ENCODE measurements around the gene DYRK3. TPM values are rescaled to one million over a fixed set of nuclear protein-coding genes. Genes with fewer than 3 reads are reported as not detected.

Gene DYRK3
- total and polyA plus RNA-seq, 9 of the 15 experiments (the other 6 are each of a cell fraction or from before 2014, with no cell fraction given): 4.5 to 33.7 (median 25.7) TPM

- WGBS (ENCODE audit: insufficient coverage, low coverage, missing lambda C conversion rate): 86% methylated on average over 5 of the region's 5 CpGs
- ATAC-seq: no peak
- Histone ChIP-seq H3K36me3 (ENCODE audit: control insufficient read depth, insufficient read depth, low read length) (peaks cover 97% of the 10 kb centered on the region), H2AFZ (ENCODE audit: low read depth, low read length) (no peak overlapping the region), H3K4me2 (ENCODE audit: insufficient read depth, low read length) (no peak overlapping the region), H3K9me3 (replicated peaks; ENCODE audit: control insufficient read depth, insufficient read depth, low read depth, low read length) (no peaks in the 10 kb centered on the region), H3K27ac (ENCODE audit: extremely low read depth, low read depth, low read length) (no peak overlapping the region), H3K9ac (ENCODE audit: insufficient read depth in 1 of 2, low read depth in 2 of 2, low read length in 2 of 2) (no peak overlapping the region), H3K4me3 (no peak overlapping the region), H3K79me2 (ENCODE audit: control insufficient read depth, insufficient read depth, low read length) (no peaks in the 10 kb centered on the region), H3K4me1 (replicated peaks in 1 of 2; ENCODE audit: control insufficient read depth in 2 of 2, insufficient read depth in 2 of 2, low read length in 2 of 2) (peaks cover 0 to 14% of the 10 kb centered on the region in 2 experiments; a peak in 2 of 5 replicates), H3K27me3 (ENCODE audit: control insufficient read depth in 2 of 2, insufficient read depth in 2 of 2, low read length in 2 of 2) (no peaks in the 10 kb centered on the region), H3K9me1 (ENCODE audit: control insufficient read depth, insufficient read depth, low read length) (no peaks in the 10 kb centered on the region), H4K20me1 (replicated peaks; ENCODE audit: control insufficient read depth, insufficient read depth, low read length) (no peaks in the 10 kb centered on the region)
- FAIRE-seq: no peak
- DNase-seq (ENCODE audit: extremely low read depth in 1 of 4, low spot score in 3 of 4): no peak
- in situ Hi-C loops (cut with MboI): loop anchor here (25.0 kb wide), 1 partner anchor 429 kb away; no protein-coding TSS in a partner anchor
- intact Hi-C loops (cut with micrococcal nuclease): no loop called here
- BruUV-seq (replicated peaks): no TSS peak
- ChIA-PET CTCF (ENCODE audit: low intra/inter-chr PET ratio) (interaction anchor here (1.2 to 1.6 kb wide), 3 partner anchors 21 to 321 kb away, joined by 3 to 4 read pairs (median 4); partner anchors contain the start of gene EIF2D), POLR2A (interaction anchor here (1.1 kb wide), 1 partner anchor 20 kb away, joined by 4 read pairs; no protein-coding TSS in a partner anchor)
- TF ChIP-seq GTF2F1 (IDR thresholded peaks at IDR 0.05; ENCODE audit: low read depth, low read length) (no peak), SPI1 (IDR thresholded peaks at IDR 0.05; ENCODE audit: borderline replicate concordance, low read depth, low read length) (peak; percentile 41; the same call in 1 of the 2 replicates)
These were observed 44.1 kb upstream of the DYRK3 start for GRCh38 chr1:206591226-206591625.

- no peak overlapping the region for H2AFZ ChIP-seq (ENCODE audit: low read depth, low read length)
- no peaks in the 10 kb centered on the region for H4K20me1 ChIP-seq (replicated peaks; ENCODE audit: control insufficient read depth, insufficient read depth, low read length)
- H3K4me3 ChIP-seq: no peak overlapping the region
- H3K4me1 ChIP-seq (replicated peaks in 1 of 2; ENCODE audit: control insufficient read depth in 2 of 2, insufficient read depth in 2 of 2, low read length in 2 of 2): peaks cover 0 to 14% of the 10 kb centered on the region in 2 experiments; a peak in 2 of 5 replicates
- DNase-seq (ENCODE audit: extremely low read depth in 1 of 4, low spot score in 3 of 4) (no peak), ATAC-seq (no peak), FAIRE-seq (no peak)
- BruUV-seq (replicated peaks): no TSS peak
- WGBS (ENCODE audit: insufficient coverage, low coverage, missing lambda C conversion rate): 90% methylated on average over 9 of the region's 9 CpGs
- no peaks in the 10 kb centered on the region for H3K27me3 ChIP-seq (ENCODE audit: control insufficient read depth in 2 of 2, insufficient read depth in 2 of 2, low read length in 2 of 2)
- H3K27ac ChIP-seq (ENCODE audit: extremely low read depth, low read depth, low read length): no peak overlapping the region
- ChIA-PET POLR2A (interaction anchor here (1.1 kb wide), 1 partner anchor 19 kb away, joined by 4 read pairs; no protein-coding TSS in a partner anchor), CTCF (ENCODE audit: low intra/inter-chr PET ratio) (no interaction called here)
- intact Hi-C loops (cut with micrococcal nuclease): no loop called here
- H3K9me1 ChIP-seq (ENCODE audit: control insufficient read depth, insufficient read depth, low read length): no peaks in the 10 kb centered on the region
- H3K4me2 ChIP-seq (ENCODE audit: insufficient read depth, low read length): no peak overlapping the region
- in situ Hi-C loops (cut with MboI): loop anchor here (25.0 kb wide), 1 partner anchor 429 kb away; no protein-coding TSS in a partner anchor
- H3K79me2 ChIP-seq (ENCODE audit: control insufficient read depth, insufficient read depth, low read length): no peaks in the 10 kb centered on the region
- no peak overlapping the region for H3K9ac ChIP-seq (ENCODE audit: insufficient read depth in 1 of 2, low read depth in 2 of 2, low read length in 2 of 2)
- H3K36me3 ChIP-seq (ENCODE audit: control insufficient read depth, insufficient read depth, low read length): peaks cover 95% of the 10 kb centered on the region
- no peaks in the 10 kb centered on the region for H3K9me3 ChIP-seq (replicated peaks; ENCODE audit: control insufficient read depth, insufficient read depth, low read depth, low read length)
- TF ChIP-seq CBX5 (IDR thresholded peaks at IDR 0.05; ENCODE audit: borderline replicate concordance, low read depth): no peak
- TF ChIP-seq ATF3 (IDR thresholded peaks at IDR 0.05): no peak
- no peak for TF ChIP-seq ATF3 (CRISPR knock-in tag; conservative IDR thresholded peaks at IDR 0.05)
- TF ChIP-seq ZNF77 (CRISPR knock-in tag; IDR thresholded peaks at IDR 0.05): no peak
- no peak for TF ChIP-seq ZSCAN29 (IDR thresholded peaks at IDR 0.05)
- no peak for TF ChIP-seq FOXJ3 (CRISPR knock-in tag; IDR thresholded peaks at IDR 0.05)
- no peak for TF ChIP-seq ZFP1 (CRISPR knock-in tag; IDR thresholded peaks at IDR 0.05)
- TF ChIP-seq CTBP1 (IDR thresholded peaks at IDR 0.05; ENCODE audit: borderline replicate concordance): no peak
- TF ChIP-seq HNRNPK (IDR thresholded peaks at IDR 0.05; ENCODE audit: low read depth, low read length, poor library complexity, severe bottlenecking): no peak
- TF ChIP-seq ZNF212 (CRISPR knock-in tag; IDR thresholded peaks at IDR 0.05): no peak
- no peak for TF ChIP-seq ZNF695 (CRISPR knock-in tag; IDR thresholded peaks at IDR 0.05)
- TF ChIP-seq STAT6 (CRISPR knock-in tag; IDR thresholded peaks at IDR 0.05): no peak
These were observed 43.6 kb upstream of the DYRK3 start for GRCh38 chr1:206591696-206592095.
